HG03342 (cell line): ENCODE data around the gene SCN10A.

Experiments
- ATAC-seq: cut with Tn5 transposase; IDR thresholded peaks from one replicate; pipeline ENCODE4 v1.9.1; 2021; ENCODE audit warnings: mild to moderate bottlenecking, moderate library complexity; ENCODE audit not compliant: unreplicated experiment

SCN10A gene

DNA sequence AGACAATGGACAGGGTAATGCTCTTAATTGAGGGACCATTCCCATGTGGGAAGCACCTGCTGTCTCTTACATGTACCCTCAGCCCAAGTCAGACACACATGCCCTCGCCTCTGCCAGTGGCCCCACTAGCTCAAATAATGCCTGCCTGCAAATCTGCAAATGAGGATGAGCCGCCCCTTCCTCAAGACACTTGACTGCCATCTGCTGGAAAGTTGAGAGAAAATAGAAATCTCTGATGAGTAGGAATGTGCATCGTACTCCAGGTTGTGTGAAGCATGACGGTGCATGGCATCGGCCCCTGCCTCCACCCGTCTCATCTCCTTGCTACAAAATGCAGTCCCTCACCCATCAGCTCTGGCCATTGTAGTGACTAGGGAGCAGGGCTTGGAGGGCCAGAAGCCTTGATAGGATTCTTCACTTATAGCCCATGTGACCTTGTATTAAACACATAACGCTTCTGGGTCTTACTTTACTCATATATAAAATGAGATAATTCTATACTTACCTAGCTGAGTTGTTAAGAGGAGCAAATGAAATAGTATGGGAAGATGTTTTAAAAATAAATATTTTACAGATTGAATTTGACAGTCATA is 160.2 kb downstream of the SCN10A start:
- no peak for ATAC-seq

DNA sequence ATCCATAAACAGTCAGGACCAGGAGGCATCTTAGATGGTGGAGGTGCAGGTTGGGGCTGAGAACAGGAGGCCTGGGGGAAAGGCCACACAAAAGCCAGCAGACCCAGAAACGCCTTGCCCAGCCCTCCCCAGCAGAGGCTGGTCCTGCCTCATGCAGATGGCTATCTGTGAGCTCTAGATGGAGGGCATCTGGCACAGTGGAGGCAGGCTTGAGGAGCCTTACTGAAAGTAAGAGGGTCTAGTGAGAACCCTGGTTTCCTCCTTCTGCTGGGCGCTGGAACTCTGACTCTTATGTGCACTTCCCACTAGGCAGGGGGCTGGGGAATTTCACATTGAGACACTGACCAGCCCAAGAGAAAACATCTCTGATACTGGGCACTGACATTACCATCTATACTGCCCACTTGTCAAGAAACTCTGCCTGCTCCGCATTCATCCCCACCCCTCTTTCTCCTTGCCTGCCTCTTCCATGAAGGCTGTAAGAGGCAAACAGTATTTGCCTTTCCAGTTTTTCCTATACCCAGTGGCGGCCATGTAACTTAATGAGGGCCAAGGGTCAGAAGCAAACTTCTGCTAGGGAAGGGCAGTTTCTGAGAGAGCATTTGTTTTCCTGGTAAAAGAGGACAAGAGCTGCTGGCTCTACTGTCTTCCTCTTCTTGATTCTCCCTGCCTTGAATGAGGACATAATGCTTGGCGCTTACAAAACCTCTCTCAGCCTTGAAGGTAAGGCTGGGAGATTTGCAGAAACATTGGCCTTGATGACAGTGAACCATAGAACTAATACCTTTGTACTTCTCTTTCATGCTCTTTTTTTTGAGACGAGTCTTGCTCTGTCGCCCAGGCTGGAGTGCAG is 162.1 kb downstream of the SCN10A start:
- no peak for ATAC-seq

DNA sequence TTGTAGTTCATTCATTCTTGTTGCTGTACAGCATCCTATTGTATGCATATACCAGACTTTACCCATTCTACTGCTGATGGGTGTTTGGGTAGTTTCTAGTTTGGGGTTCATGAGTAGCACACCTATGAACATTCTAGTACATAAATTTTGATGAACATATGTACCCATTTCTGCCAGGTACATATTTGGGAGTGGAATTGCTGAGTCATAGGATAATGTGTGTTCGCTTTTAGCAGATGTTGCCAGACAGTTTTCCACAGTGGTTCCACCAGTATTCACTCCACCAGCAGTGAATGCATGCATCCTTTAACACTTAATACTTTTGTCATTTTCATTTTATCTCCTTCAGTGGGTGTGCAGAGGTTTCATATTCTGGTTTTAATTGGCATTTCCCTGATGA is 163.1 kb downstream of the SCN10A start:
- no peak for ATAC-seq

DNA sequence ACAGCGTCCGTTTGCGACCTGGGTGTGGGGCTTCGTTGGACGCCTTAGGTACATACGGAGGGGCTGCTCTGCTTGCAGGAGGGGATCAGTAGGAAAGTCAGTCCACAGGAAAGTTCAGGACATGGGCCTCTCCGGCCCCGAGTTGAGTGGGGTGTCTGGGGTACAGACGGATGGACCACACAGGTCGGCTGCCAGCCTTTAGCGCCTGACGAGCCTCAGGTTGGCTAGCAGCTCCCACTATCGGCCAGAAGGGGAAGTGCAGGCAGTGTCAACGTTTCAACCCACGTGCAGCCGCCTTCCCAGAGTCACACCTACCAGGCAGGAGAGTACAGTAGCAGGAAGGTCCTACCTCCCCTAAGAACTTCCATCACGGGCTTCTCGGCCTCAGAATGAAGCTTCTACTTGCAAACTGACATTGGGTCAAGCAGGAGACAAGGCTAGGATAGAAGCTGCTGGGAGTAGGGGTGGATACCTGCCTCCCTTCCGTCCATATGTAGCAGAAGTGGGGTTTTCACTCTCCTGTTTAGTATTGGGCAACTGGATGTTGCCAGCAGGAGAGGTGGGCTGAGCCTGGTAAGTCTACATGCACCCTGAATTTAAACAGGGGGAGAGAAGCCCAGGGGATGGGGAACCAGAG is 164.7 kb downstream of the SCN10A start:
- ATAC-seq = peak; percentile 58

DNA sequence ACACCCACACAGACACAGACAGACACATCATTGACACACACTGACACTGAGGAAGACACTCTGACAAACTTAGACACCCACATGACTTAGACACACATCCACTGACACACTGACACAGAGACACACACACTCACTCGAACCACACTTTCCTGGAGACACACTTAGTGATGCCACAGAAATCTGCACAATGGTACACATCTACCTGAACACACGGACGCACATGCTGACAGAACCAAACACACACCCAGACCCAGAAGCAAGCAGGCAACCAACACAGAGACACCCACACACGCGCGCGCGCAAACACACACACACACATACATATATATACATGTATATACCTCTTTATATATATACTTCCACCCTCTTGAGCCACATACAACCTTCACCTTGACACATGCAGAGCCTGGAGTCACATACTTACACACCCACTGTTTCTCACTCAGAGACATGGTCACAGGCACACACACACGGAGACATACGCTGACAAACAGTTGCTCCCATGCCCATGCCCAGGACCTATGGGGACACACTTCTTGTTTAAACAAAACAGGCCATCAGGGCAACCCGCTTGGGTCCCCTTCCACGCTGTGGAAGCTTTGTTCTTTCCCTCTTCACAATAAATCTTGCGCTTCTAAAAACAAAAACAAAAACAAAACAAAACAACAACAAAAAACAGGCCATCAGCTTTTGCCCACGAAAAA is 165.6 kb downstream of the SCN10A start:
- ATAC-seq = no peak

DNA sequence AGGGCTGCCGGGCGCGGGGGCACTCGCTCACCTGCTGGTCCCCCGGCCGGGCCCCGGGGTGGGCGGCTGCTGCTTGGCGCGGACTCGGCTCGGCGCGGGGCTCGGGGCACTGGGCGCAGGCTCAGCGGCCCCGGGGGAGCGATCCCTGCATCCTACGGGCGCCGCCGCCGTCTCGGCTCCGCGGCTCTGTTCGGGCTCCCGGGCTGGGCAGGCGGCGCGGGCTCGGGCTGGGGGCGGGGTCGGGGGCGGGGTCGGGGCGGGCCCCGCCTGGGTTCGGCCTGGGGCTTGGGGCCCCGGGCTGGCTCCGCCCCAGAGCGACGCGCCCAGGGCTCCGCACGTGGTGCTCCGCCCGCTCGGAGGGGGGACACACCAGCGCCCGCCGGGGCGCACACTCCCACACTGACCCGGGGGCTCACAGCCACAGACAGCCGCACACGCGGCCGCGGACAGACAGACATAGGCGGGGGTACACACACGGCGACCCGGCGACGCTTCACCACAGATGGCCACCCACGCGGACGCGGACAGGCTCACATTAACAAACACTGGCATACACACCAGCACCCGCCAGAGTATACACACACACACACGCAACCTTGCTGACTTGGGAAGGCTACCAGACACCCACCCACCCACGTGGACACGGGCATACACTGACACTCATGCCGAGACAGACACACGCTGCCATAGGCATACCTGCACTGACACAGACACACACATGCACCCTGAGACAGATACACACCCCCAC is 166.3 kb downstream of the SCN10A start, which contains the start of gene SCN5A:
TSS of gene SCN5A (minus strand) at position 188 of the 748 bp plus-strand sequence. CDS start 16,380 bp downstream, outside the sequence.
- ATAC-seq = no peak

DNA sequence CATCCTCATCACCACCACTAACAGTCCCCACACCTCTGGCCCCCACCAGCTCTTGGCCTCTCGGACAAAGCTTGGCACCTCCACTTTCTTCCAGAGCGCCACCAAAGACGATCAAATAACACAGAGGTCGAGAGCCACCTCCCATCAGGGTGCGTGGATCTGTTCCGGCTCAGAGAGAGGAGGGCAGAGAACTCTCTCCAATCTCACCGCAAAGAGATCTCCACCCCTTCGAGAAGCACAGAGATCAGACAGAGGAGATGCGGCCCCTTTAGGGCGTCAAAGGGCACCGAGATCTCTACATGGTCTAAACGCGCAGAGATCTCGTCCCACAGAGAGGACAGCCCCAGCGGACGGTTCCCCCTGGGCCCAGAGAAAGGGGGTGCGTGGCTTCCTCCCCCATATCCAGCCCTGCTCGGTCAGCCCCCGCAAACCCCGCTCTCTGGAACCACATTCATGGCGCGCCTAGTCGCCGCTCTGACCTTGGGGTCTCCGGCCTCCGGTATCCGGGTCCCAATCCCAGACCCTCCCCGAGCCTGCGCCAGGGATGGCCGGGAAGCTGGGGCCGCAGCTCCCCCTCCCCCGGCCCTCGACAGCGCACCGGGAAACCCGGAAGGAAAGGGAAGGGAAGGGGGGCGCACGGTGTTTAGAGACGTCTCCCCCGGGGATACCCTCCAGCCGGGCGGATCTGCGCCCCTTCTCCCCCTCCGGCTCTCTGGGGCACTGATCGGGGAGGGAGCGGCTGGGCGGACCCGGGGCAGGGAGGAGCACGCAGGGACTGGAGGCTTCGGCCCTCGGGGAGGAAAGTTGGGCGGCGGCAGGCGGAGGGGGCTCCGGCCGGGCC is 167.1 kb downstream of the SCN10A start:
- no peak for ATAC-seq

DNA sequence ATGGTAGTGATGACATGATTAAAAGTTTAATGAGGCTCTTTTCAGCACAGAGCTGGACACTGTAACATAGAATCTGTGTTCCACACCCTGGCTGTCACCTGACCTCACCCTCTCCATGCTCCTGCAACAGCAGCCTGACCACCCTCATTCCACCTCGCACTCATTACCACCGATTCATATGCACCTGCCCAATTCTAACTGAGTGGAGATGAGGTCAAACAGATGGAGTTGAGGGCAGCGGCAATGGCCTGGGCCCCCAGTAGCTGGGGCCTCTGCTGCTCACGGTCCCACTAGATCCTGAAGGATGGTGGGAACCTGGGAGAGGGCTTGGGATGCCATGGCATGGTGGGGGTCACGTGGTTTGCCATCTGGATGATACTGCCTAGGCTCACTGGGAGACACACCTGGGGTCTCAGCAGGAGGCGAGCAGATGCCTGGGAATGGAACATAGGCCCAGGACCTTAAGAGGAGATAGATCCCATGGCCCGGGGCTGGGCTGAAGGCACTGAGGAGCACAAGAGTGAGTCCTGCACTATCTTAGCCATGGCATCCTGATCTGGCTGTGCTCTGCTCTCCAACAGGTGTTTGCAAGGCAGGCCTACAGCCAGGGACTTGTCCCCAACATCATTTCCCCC is 167.9 kb downstream of the SCN10A start:
- ATAC-seq = no peak

DNA sequence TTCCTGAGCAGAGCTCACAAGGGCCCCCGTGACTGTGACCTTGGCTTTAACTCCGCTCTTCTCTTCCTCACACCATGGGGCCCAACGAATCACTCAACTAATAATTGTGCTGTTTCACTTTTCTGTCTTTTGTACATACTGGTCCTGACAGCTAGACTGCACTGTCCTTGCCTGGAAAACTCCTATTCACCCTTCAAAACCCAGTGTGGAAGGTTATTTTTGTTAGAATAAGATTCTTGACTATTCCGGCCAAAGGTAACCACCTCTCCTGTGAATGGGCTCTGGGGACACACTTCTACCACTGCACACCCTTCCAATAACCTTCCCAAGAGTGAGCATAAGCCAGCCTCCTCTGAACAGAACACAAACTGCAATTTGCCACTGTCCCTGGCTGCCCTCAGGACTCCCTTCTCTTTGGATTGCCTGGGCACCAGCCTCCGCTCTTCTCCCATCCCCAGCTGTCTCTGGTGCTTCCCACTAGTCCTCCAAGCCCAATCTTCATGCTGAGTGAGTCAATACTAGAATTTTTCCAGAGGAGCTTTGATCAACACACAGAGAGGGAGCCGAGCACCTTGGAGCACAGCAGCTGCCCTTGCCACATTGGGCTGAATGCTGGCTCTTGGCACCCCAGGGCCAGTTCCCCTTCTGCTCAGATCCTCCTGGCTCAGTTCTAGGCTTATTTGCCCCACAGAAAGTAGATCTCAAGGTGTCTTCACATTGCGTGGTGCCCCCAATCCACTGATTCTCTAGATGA is 168.6 kb downstream of the SCN10A start:
- ATAC-seq = no peak
